HG03175 (cell line): Measurements from ENCODE around the gene ELL.
A peak's percentile ranks its signal among the peaks of the same experiment; 100 is the strongest.

Experiments used
- ATAC-seq: cut with Tn5 transposase; IDR thresholded peaks from one replicate; pipeline ENCODE4 v1.9.1; 2021; ENCODE audit warnings: mild to moderate bottlenecking, moderate library complexity; ENCODE audit not compliant: unreplicated experiment

Gene ELL

GRCh38 chr19:18506101-18506930, 15.6 kb downstream of the ELL start:
- ATAC-seq, result no peak

DNA sequence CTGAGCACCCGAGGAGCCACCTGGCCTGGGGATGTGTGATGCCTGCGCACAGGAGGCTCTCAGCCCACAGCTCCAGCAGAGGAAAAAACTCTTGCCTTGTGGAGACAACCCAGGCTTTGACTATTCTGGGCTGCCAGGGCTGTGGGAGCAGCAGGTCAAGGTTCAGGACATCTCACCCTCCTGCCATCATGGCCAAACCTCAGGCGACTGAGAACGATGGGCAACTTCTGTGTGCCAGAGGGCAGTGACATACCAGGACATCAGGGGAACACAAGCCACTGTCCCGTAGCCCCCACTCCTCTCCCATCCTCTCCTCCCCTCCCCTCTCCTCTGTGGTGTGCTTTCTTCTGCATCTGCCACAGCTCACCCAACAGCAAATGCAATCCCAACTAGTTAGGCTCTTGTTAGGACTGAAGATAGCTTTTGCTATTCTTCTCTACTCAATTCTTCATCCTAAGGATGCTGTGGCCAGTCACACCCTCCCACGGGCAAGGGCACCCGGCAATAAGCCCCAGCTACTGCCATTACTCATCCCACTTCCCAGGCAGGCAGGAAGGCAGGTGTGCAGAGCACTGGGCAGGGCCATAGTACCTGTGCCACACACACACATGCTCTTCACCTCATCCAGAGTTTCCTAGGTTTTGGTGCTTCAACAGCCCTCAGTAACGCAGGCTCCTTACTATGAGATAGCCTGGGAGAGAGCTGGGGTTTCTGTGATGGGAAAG, 16.8 kb downstream of the ELL start:
- ATAC-seq, result no peak

GRCh38 chr19:18503971-18504885, 17.6 kb downstream of the ELL start:
- peak; percentile 58 for ATAC-seq

GRCh38 chr19:18503337-18503970, 18.4 kb downstream of the ELL start:
- ATAC-seq, result no peak

DNA sequence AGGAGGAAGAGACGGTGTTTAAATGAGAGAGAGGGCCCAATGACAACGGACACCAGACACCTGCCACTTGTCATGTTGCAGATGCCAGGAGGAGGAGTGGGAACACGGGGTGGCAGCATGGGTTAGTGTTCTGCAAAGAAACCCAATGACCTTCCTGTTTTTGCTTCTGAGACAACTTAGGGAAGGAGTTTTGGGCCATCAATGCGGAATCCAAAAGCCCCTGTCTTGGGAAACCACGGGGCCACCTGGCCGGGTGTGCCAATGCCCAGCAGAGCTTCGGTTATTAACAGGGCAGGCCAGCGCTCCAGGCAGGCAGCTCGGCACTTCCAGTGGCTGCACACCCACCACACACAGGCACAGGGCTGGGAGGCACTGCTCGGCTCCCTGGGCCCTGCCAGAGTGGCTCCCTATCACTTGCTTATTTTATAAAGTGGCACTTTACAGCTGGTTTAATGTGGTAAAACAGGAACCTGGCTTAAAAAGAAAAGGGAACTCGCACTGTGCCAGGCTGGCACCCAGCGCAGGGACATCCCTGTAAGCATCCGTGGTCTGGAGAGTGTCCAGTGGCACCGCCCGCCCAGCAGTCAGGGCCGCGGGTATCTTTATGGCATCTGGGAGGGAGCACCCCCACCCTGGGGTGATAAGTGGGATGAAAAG, 19.1 kb downstream of the ELL start:
- ATAC-seq, result no peak

DNA sequence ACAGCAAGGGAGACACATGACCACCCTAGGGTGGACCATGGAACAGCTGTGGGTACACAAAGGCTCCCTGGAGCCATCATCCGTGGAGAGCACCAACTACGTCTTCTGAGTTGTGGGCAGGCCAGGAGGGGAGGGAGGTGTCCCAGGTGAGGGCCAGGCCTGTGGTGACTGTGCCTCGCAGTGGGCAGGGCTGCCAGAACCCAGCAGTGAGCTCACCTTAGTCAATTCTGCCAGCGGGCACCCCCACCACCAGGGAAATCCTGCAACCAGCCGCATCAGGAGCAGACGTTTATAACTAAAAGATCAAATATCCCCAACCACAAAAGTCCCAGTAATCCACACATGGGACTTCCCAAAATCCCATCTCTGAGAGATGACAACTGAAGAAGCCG, 19.6 kb downstream of the ELL start:
- ATAC-seq, result no peak

DNA sequence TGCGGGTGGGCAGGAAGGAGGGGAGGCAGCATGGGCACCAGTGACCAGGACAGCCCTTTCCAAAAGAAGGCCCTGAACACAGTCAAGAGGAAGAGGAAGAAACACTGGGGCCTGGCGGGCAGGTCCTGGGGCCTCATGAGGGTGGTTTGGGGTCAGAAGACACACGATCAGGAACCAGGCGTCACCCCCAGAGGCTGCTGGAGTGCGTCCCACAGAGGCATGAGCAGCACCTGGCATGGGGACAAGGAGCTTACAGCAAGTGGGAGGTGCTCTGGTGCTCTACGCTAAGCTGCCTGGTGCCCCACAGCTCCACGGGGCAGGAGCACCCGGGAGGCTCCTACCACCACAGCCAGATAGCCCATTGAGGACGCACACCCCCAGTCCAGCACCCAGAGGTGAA, 20.0 kb downstream of the ELL start:
- no peak for ATAC-seq

DNA sequence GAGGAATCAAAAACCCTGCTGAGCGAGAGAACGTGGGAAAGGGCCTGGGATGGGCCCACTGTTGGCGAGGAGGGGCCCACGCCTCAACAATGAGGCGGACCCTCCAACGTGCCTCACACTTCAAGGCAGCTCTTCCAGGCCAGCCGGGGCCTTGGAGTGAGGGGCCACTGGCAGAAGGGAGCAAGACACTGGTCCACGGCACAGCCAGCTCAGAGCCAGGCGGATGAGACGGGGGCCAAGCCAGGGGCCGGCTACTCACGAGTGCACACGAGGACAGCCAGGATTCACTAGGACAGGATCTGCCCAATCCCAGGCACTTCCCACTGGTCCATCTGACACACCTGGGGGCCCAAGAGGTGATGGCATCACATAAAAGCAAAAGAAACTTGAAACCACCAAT, 20.5 kb downstream of the ELL start:
- ATAC-seq, result no peak

- ATAC-seq, result no peak
Measured at GRCh38 chr19:18500799-18501198, 21.1 kb downstream of the ELL start.

GRCh38 chr19:18500376-18500775, 21.5 kb downstream of the ELL start:
- ATAC-seq, result no peak

GRCh38 chr19:18499055-18499775, 22.7 kb downstream of the ELL start:
- no peak for ATAC-seq

DNA sequence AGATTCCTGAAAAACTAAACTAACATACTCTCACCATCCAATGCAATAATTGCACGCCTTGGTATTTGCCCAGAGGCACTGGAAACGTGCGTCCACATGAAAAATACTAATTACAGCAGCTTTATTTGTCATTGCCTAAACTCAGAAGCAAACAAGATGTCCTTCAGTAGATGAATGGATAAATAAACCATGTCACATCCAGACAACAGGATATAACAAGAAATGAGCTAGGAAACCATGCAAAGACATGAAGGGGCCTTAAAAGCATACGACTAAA, 25.0 kb downstream of the ELL start:
- ATAC-seq, result no peak

DNA sequence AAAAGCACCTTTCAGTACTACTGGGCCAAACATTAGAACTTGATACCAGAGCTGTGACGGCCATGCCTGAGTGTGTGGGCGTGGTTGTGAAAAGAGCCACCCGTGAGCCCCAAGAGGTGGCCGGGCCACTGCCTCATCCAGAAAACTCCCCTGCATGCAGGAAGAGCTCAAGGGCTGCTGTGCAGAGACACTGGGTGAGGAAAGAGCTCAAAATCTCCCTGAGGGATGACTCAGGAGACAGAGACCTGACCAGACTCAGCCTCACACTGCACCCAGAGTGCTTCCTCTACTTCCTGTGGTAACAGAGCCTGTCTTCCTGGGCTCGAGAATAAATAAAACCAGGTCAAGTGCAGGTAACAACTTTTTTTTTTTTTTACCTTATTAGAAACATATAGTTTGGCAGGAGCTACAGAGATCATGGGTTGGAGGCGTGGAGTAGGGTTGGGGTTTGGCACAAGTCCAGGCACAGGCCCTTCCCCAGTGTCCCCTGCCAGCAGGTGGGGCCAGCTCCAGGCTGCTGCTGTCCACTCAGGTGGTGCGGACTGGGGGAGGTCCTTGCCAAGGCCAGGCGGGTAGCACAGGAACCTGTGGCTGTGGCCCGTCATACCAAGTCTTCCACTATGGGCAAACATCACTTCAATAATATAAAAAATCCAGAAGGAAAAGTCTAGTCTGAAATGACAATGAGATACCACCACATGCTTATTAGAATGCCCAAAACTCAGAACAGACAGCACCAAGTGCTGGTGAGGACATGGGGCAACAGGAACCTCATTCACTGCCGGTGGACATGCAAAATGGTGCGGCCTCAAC, 25.5 kb downstream of the ELL start:
- ATAC-seq, result no peak

- no peak for ATAC-seq
Measured at GRCh38 chr19:18495204-18495911, 26.5 kb downstream of the ELL start.

DNA sequence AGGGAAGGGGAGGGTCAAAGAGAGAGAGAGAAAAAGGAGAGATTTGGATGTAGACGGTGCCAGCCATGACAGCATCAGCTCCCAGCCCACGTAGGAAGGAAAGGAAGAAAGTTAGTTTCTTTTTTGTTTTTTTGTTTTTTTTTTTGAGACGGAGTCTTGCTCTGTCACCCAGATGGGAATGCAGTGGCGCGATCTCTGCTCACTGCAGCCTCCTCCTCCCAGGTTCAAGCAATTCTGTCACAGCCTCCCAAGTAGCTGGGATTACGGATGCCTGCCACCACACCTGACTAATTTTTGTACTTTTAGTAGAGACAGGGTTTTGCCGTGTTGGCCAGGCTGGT, 27.6 kb downstream of the ELL start:
- no peak for ATAC-seq

- ATAC-seq, result no peak
Measured at GRCh38 chr19:18493440-18494266, 28.2 kb downstream of the ELL start.

GRCh38 chr19:18491995-18492953, 29.6 kb downstream of the ELL start:
- no peak for ATAC-seq
